A549 (cell line): Measurements from ENCODE around the gene MAGEL2. TPM values are rescaled to one million over a fixed set of nuclear protein-coding genes. Genes with fewer than 3 reads are reported as not detected.

Experiments used
- ATAC-seq, 2 experiments: fragments of 200-7000 bp in 1 of 2; fragments of >200 bp in 1 of 2; cut with Nextera tagmentation in 1 of 2; cut with Tn5 transposase in 1 of 2; 3 replicates each; pipeline versions ENCODE4 v1.8.0 to v1.9.1; 2018 to 2020; ENCODE audit warnings: mild to moderate bottlenecking in 1 of 2, moderate library complexity in 1 of 2
- CTCF ChIA-PET: fragments of 300-600 bp; sonication (Branson Sonifier 250); formaldehyde crosslinking; extraction: SDS; loops from one replicate; lab custom pipeline; 2021; ENCODE audit warnings: antibody characterized with exemption, inconsistent platforms; lab: Yijun Ruan, JAX
- POLR2A ChIA-PET: fragments of 350-600 bp; formaldehyde crosslinking; extraction: SDS; loops from one replicate; lab custom pipeline; 2021; ENCODE audit warnings: antibody characterized with exemption, inconsistent platforms; lab: Yijun Ruan, JAX
- DNase-seq, 2 experiments: peaks; one replicate each; pipeline versions ENCODE4 v3.0.0 to v3.0.0-alpha.2; 2011 to 2016; ENCODE audit warnings: low read depth in 1 of 2, low spot score in 1 of 2
- FAIRE-seq: peaks from 2 replicates; lab custom pipeline; 2011; peaks lifted over from hg19 to GRCh38; lab: Jason Lieb, UNC
- H3K27ac ChIP-seq, 2 experiments: fragments of >200 bp; sonication (Bioruptor Twin); formaldehyde crosslinking; 3 replicates each; pipeline ENCODE4 v1.5.1; 2016 to 2017
- H3K4me1 ChIP-seq: fragments of >200 bp; sonication (Bioruptor Twin); formaldehyde crosslinking; 3 replicates; pipeline ENCODE4 v1.6.1; 2016
- H3K4me2 ChIP-seq: fragments of >200 bp; sonication (Bioruptor Twin); formaldehyde crosslinking; 3 replicates; pipeline ENCODE4 v1.6.1; 2016
- H3K4me3 ChIP-seq: fragments of >200 bp; sonication (Bioruptor Twin); formaldehyde crosslinking; 3 replicates; pipeline ENCODE4 v1.5.1; 2016
- H3K9me3 ChIP-seq: fragments of >200 bp; sonication (Bioruptor Twin); formaldehyde crosslinking; 3 replicates; pipeline ENCODE4 v1.6.1; 2016
- BHLHE40 ChIP-seq: IDR thresholded peaks from 2 replicates; pipeline ENCODE4 v1.6.1; 2012; ENCODE audit warnings: low read depth, low read length, inconsistent platforms
- CBX2 ChIP-seq: fragments of 200-600 bp; sonication (generic); IDR thresholded peaks from 2 replicates; pipeline ENCODE4 v1.6.1; 2016; ENCODE audit warnings: low read depth, mild to moderate bottlenecking, borderline replicate concordance
- EP300 ChIP-seq, 2 experiments: fragments of >200 bp; sonication (Bioruptor Twin); formaldehyde crosslinking; IDR thresholded peaks; 2 replicates in 1 of 2; 3 replicates in 1 of 2; pipeline ENCODE4 v1.6.1; 2016 to 2017
- ESRRA ChIP-seq: fragments of 150-350 bp; IDR thresholded peaks from 2 replicates; pipeline ENCODE4 v1.6.1; 2014; ENCODE audit warnings: mild to moderate bottlenecking, low read length, borderline replicate concordance
- FOSB ChIP-seq: fragments of 250-450 bp; sonication (Bioruptor Pico); IDR thresholded peaks from 2 replicates; pipeline ENCODE4 v1.5.0; 2020; ENCODE audit warnings: mild to moderate bottlenecking, moderate library complexity
- HOXB13 ChIP-seq: fragments of 250-450 bp; sonication (Bioruptor Pico); IDR thresholded peaks from 2 replicates; pipeline ENCODE4 v1.5.0; 2020; ENCODE audit warnings: low read depth, mild to moderate bottlenecking, moderate library complexity
- KDM5A ChIP-seq: fragments of 200-600 bp; sonication (generic); IDR thresholded peaks from 2 replicates; pipeline ENCODE4 v1.6.1; 2016; ENCODE audit warnings: antibody characterized with exemption, mild to moderate bottlenecking
- MYC ChIP-seq: IDR thresholded peaks from 2 replicates; pipeline ENCODE4 v1.6.1; 2012; ENCODE audit warnings: mild to moderate bottlenecking, inconsistent platforms, low read length, improper control_type of control experiment, borderline replicate concordance
- NPAS2 ChIP-seq: fragments of 250-450 bp; sonication (Bioruptor Pico); IDR thresholded peaks from 2 replicates; pipeline ENCODE4 v1.8.0; 2022; ENCODE audit warnings: mild to moderate bottlenecking, moderate library complexity, borderline replicate concordance
- NR3C1 ChIP-seq: fragments of >200 bp; sonication (Bioruptor Twin); formaldehyde crosslinking; IDR thresholded peaks from 3 replicates; pipeline ENCODE4 v1.6.1; 2017
- POLR2A ChIP-seq: IDR thresholded peaks from 2 replicates; pipeline ENCODE4 v1.6.1; 2012; ENCODE audit warnings: mild to moderate bottlenecking, low read length
- RAD21 ChIP-seq, 2 experiments: fragments of >200 bp in 1 of 2; sonication (Bioruptor Twin) in 1 of 2; formaldehyde crosslinking in 1 of 2; IDR thresholded peaks in 1 of 2; conservative IDR thresholded peaks in 1 of 2; 2 replicates in 1 of 2; 3 replicates in 1 of 2; pipeline ENCODE4 v1.6.1; 2012 to 2018; ENCODE audit warnings: inconsistent platforms in 1 of 2
- RARB ChIP-seq: fragments of 250-450 bp; sonication (Bioruptor Pico); IDR thresholded peaks from 2 replicates; pipeline ENCODE4 v1.8.0; 2021; ENCODE audit warnings: mild to moderate bottlenecking, moderate library complexity
- RCOR1 ChIP-seq: fragments of 150-350 bp; IDR thresholded peaks from 2 replicates; pipeline ENCODE4 v1.6.1; 2014; ENCODE audit warnings: antibody characterized with exemption, low read length, low read depth
- SMC3 ChIP-seq: fragments of >200 bp; sonication (Bioruptor Twin); formaldehyde crosslinking; IDR thresholded peaks from 3 replicates; pipeline ENCODE4 v1.6.1; 2018; ENCODE audit warnings: inconsistent platforms
- SREBF2 ChIP-seq: fragments of 450-650 bp; IDR thresholded peaks from 2 replicates; pipeline ENCODE4 v1.6.1; 2014; ENCODE audit warnings: mild to moderate bottlenecking, moderate library complexity
- TP53 ChIP-seq: fragments of 250-450 bp; sonication (Bioruptor Pico); IDR thresholded peaks from 2 replicates; pipeline ENCODE4 v1.5.0; 2021; ENCODE audit warnings: mild to moderate bottlenecking, moderate library complexity
- ZFP36 ChIP-seq: fragments of 450-650 bp; IDR thresholded peaks from 2 replicates; pipeline ENCODE4 v1.6.1; 2014; ENCODE audit warnings: borderline replicate concordance; ENCODE audit not compliant: partially characterized antibody
- ZSCAN20 ChIP-seq: fragments of 250-450 bp; sonication (Bioruptor Pico); IDR thresholded peaks from 2 replicates; pipeline ENCODE4 v1.8.0; 2022; ENCODE audit warnings: mild to moderate bottlenecking, moderate library complexity
- WGBS: methylation state at CpG from one replicate; pipeline ENCODE4 v1.1.6; 2017; ENCODE audit errors: missing lambda C conversion rate; 5-methylcytosine and 5-hydroxymethylcytosine counted together
- polyA plus RNA-seq, 4 experiments: library from polyadenylated mRNA; depleted of rRNA in 3 of 4; stranded (reverse); fragments of >200 nt; fragmentation: RNase III in 1 of 4; extraction: RNeasy Plus Mini Kit Qiagen cat#74134 plus additional on column Dnase treatment in 1 of 4; gene quantifications; 2 replicates in 3 of 4; 3 replicates in 1 of 4; pipeline ENCODE4 v1.2.3, GENCODE V29; 2011 to 2017
- TF ChIP-seq, protein P1 (sequence below): fragments of 250-450 bp; sonication (Bioruptor Pico); IDR thresholded peaks from 2 replicates; pipeline ENCODE4 v1.5.0; 2020; ENCODE audit warnings: low read depth, mild to moderate bottlenecking, moderate library complexity
- TF ChIP-seq, protein P2 (sequence below): fragments of >200 bp; sonication (Bioruptor Twin); formaldehyde crosslinking; IDR thresholded peaks from 3 replicates; pipeline ENCODE4 v1.5.1; 2016
- TF ChIP-seq, protein P3 (sequence below): IDR thresholded peaks from 2 replicates; pipeline ENCODE4 v1.6.1; 2012
- TF ChIP-seq, protein P4 (sequence below): IDR thresholded peaks from 2 replicates; pipeline ENCODE4 v1.6.1; 2012

MAGEL2 gene
- polyA plus RNA-seq, 2 of the 4 experiments (the other 2 are of a cell fraction): not detected

DNA sequence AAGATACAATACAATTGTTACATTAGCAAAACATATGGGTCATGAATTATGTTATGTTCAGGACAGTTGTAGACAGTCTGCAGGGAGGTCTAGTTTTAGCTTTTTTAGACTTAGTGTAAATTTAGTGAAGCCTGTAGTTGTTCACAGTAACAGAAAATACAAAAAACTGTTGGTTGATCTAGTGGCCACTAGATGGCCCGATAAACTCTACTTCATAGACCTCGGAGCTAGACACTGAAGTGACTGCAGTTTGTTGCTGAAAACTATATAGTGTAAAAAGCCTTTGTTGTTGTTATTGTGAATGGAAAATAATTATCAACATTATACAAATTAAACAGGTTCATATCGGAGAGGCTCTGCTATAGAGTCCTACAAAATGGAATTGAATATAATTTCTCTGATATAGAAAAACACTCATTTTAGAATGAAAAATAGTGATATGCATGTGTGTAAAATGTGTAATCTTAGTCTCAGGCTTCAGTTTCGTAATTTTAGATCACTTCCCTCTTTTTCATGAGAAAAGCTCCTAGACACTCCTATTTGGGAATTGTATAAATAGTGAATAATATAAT, 18.3 kb downstream of the MAGEL2 start:
- no peak overlapping the region for H3K4me3 ChIP-seq
- ATAC-seq: peak in 1 of 2 experiments; percentile 81; a peak in 3 of 6 replicates
- FAIRE-seq: no peak
- CTCF ChIA-PET: interaction anchor here (1.3 kb wide), 1 partner anchor 10 kb away, joined by 4 read pairs; no protein-coding TSS in a partner anchor
- DNase-seq: no peak
- no peak overlapping the region for H3K4me2 ChIP-seq
- no peaks in the 10 kb centered on the region for H3K4me1 ChIP-seq
- 0% methylated on average over 4 of the region's 4 CpGs for WGBS
- no peak overlapping the region for H3K27ac ChIP-seq
- no peaks in the 10 kb centered on the region for H3K9me3 ChIP-seq
- no peak for TF ChIP-seq ZSCAN20
- TF ChIP-seq, protein P1, sequence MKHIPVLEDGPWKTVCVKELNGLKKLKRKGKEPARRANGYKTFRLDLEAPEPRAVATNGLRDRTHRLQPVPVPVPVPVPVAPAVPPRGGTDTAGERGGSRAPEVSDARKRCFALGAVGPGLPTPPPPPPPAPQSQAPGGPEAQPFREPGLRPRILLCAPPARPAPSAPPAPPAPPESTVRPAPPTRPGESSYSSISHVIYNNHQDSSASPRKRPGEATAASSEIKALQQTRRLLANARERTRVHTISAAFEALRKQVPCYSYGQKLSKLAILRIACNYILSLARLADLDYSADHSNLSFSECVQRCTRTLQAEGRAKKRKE: no peak
- TF ChIP-seq RAD21 (conservative IDR thresholded peaks at IDR 0.05 in 1 of 2, IDR thresholded peaks at IDR 0.05 in 1 of 2): peak in 1 of 2 experiments; percentile 17; a peak in 1 of 5 replicates
- TF ChIP-seq, protein P2, sequence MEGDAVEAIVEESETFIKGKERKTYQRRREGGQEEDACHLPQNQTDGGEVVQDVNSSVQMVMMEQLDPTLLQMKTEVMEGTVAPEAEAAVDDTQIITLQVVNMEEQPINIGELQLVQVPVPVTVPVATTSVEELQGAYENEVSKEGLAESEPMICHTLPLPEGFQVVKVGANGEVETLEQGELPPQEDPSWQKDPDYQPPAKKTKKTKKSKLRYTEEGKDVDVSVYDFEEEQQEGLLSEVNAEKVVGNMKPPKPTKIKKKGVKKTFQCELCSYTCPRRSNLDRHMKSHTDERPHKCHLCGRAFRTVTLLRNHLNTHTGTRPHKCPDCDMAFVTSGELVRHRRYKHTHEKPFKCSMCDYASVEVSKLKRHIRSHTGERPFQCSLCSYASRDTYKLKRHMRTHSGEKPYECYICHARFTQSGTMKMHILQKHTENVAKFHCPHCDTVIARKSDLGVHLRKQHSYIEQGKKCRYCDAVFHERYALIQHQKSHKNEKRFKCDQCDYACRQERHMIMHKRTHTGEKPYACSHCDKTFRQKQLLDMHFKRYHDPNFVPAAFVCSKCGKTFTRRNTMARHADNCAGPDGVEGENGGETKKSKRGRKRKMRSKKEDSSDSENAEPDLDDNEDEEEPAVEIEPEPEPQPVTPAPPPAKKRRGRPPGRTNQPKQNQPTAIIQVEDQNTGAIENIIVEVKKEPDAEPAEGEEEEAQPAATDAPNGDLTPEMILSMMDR: peak; percentile 19; the same call in 1 of the 3 replicates
- TF ChIP-seq FOSB (CRISPR knock-in tag): no peak
- TF ChIP-seq NPAS2 (CRISPR knock-in tag): no peak
- TF ChIP-seq TP53 (CRISPR knock-in tag): no peak
- no peak for TF ChIP-seq CBX2
- POLR2A ChIA-PET: no interaction called here

DNA sequence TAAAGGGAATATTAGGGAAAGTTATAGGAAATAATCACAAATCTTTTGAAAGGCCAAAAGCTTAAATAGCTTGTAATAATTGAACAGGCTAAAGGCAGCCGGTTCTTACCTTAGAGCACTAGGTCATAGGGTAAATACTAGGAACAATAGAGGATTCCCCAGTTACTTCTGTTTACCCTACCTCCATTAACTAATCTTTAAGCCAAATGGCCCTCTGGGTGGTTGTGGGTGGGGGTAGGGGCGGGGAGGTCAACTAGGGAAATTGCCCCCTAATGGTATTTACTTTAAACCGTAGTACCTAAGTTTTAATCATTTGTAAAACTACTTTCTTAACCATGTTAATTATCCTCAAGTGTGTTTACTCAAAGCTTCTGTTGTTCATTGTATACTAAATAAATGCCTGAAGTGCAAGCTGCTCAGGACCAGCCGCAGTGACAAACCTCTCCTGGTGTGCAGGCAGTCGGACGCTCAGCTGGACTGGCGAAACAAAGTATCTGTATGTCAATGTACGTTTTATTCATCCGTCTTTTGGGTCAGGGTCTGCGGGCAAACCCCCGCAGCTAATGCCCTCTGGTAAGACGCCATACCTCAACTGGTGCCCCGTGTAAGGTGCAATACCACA, 18.9 kb downstream of the MAGEL2 start:
- 23% methylated on average over 13 of the region's 13 CpGs for WGBS
- Histone ChIP-seq H3K4me2 (no peak overlapping the region), H3K4me3 (no peak overlapping the region), H3K4me1 (no peaks in the 10 kb centered on the region)
- CTCF ChIA-PET: interaction anchor here (1.3 kb wide), 1 partner anchor 11 kb away, joined by 4 read pairs; no protein-coding TSS in a partner anchor
- DNase-seq (no peak), ATAC-seq (no peak)
- POLR2A ChIA-PET: no interaction called here
- TF ChIP-seq MYC (no peak), ZFP36 (no peak), SREBF2 (no peak), POLR2A (no peak)
- TF ChIP-seq, all 56 proteins: peak for 0
- Histone ChIP-seq H3K27ac (no peak overlapping the region), H3K9me3 (no peaks in the 10 kb centered on the region)
- FAIRE-seq: no peak

DNA sequence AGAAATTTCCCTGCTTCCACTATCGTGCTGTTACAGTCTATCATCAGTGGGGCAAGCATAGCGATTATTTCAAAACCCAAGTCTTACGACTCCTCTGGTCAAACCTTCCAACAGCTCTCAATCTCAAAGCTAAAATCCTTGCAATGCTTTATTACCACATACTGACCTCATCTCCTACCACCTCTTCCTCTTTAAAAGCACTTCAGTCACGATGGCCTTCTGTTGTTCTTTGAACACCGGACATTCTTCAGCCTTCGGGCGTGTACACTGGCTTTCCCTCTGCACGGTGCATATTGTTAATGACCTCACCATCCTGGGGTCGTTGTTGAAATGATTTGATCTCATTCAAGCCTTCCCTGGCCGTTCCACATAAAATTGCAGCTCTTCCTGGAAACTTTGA, 31.1 kb downstream of the MAGEL2 start:
- peak overlapping the region; percentile 65 for H3K4me2 ChIP-seq
- H3K4me3 ChIP-seq: peak overlapping the region; percentile 37
- POLR2A ChIA-PET: no interaction called here
- H3K4me1 ChIP-seq: no peaks in the 10 kb centered on the region
- CTCF ChIA-PET: interaction anchor here (1.6 kb wide), 1 partner anchor 17 kb away, joined by 5 read pairs; no protein-coding TSS in a partner anchor
- peak overlapping the region; percentile 1 to 51; a peak in 2 of 6 replicates for H3K27ac ChIP-seq
- 8% methylated on average over 10 of the region's 10 CpGs for WGBS
- TF ChIP-seq, protein P3, sequence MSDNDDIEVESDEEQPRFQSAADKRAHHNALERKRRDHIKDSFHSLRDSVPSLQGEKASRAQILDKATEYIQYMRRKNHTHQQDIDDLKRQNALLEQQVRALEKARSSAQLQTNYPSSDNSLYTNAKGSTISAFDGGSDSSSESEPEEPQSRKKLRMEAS: no peak
- FAIRE-seq (no peak), ATAC-seq (peak; percentile 67 to 83; a peak in 4 of 6 replicates), DNase-seq (peak; percentile 8 to 63)
- no peaks in the 10 kb centered on the region for H3K9me3 ChIP-seq

DNA sequence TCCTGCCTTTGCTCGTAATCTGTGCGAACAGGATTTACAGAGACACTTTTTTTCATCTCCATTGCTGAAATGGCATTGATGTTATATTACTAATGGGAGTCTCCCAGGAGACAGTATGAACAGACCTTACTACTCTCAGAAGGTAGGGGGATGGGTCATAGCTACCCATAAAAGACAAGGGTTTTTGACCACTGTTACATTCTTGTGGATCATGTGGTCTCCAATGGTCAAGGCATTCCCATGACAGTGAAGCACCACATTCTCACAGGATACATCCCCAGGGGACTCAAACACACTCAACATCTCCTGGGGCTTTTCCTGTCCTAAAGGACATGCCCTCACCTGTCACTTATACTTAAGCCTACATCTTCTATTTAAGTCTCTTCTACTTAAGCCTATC, 41.4 kb downstream of the MAGEL2 start:
- 71% methylated on average over 2 of the region's 2 CpGs for WGBS
- ChIA-PET CTCF (interaction anchor here (1.0 kb wide), 1 partner anchor 9 kb away, joined by 3 read pairs; no protein-coding TSS in a partner anchor), POLR2A (no interaction called here)
- Histone ChIP-seq H3K4me1 (no peaks in the 10 kb centered on the region), H3K9me3 (peaks cover 5% of the 10 kb centered on the region; the same call in 1 of the 3 replicates), H3K4me2 (no peak overlapping the region), H3K27ac (no peak overlapping the region), H3K4me3 (no peak overlapping the region)
- ATAC-seq (no peak), DNase-seq (no peak), FAIRE-seq (no peak)
- TF ChIP-seq ESRRA (no peak), NR3C1 (no peak), HOXB13 (no peak), EP300 (IDR thresholded peaks at IDR 0.05) (no peak), KDM5A (no peak), FOSB (CRISPR knock-in tag) (no peak), SMC3 (no peak), BHLHE40 (no peak), RCOR1 (no peak), RARB (CRISPR knock-in tag) (no peak)
- TF ChIP-seq, protein P4, sequence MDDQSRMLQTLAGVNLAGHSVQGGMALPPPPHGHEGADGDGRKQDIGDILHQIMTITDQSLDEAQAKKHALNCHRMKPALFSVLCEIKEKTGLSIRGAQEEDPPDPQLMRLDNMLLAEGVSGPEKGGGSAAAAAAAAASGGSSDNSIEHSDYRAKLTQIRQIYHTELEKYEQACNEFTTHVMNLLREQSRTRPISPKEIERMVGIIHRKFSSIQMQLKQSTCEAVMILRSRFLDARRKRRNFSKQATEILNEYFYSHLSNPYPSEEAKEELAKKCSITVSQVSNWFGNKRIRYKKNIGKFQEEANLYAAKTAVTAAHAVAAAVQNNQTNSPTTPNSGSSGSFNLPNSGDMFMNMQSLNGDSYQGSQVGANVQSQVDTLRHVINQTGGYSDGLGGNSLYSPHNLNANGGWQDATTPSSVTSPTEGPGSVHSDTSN: no peak
- TF ChIP-seq, protein P3: no peak
